DMS114 treated with DMSO at 0.1 percent for 48 hours (cell line): ENCODE measurements around the gene KLF11.

Experiments used
- DNase-seq: peaks from one replicate; lab custom pipeline; 2025; ENCODE audit not compliant: unreplicated experiment; lab: John Stamatoyannopoulos, UW

KLF11 gene

GRCh38 chr2:10043256-10043905, at the start of gene KLF11:
TSS of gene KLF11 (plus strand) at chr2:10043550. CDS start at chr2:10043717, 167 bp downstream.
- DNase-seq = peak; percentile 68

DNA sequence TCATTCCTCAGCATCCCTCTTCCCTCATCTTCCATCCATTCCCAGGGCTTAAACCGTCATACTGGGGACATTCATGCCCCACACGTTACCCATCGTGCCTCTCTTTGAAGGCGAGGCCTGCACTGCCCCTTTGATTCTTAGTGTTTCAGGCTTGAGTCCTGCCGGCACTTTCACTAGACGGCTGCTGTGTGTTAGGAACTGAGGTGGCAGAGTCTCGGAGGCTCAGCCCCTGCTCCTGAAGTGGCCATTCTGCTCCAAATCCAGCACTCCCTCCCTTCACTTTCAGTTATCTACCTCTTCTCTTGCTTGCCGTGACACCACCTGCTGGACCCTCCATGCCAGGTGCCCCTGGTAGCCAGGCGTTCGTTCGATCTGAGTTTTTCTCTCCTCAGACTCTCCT, 48.9 kb upstream of the KLF11 start:
- DNase-seq = no peak

- DNase-seq = no peak
Observed at GRCh38 chr2:9995059-9995458, 48.3 kb upstream of the KLF11 start.

DNA sequence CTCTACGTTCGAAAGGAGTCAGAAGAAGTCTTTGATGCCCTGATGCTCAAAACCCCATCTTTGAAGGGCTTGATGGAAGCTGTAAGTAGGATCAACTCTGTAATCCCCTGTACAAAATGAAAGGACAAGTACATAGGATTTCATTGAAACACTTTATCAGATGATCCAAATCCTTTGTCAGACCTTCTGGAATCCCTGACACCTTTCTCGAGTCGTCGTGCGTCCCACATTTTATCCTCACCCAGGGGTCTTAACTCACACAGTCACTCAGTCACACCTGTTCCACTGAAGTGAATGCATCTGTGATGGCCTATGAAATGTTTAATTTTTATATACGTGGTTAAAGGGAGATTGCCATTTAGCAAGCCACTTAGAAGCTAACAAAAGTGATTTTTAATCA, 47.0 kb upstream of the KLF11 start:
- no peak for DNase-seq

DNA sequence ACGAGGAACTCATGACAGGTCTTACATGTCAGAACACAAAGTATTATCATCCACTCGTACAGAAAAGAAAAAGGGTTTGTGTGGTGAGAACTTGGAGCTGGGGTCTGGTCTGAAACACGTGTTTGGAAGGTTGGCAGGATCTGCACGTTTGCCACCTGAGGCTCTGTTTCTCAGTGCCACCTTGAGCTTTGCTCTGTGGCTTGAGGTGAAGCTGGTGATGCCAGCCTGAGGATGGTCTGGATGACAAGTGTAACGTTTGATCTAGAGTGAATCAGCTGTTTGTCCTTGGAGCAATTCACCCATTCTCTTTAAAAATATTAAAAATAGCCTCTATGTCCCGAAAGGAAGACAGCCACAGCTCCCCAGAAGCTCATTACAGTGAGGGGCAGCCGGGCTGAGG, 45.4 kb upstream of the KLF11 start:
- DNase-seq = no peak

- no peak for DNase-seq
Observed at GRCh38 chr2:9998916-9999654, 44.3 kb upstream of the KLF11 start.

- DNase-seq = no peak
Observed at GRCh38 chr2:9999693-10000092, 43.7 kb upstream of the KLF11 start.

GRCh38 chr2:10000541-10000940, 42.8 kb upstream of the KLF11 start:
- DNase-seq = no peak

DNA sequence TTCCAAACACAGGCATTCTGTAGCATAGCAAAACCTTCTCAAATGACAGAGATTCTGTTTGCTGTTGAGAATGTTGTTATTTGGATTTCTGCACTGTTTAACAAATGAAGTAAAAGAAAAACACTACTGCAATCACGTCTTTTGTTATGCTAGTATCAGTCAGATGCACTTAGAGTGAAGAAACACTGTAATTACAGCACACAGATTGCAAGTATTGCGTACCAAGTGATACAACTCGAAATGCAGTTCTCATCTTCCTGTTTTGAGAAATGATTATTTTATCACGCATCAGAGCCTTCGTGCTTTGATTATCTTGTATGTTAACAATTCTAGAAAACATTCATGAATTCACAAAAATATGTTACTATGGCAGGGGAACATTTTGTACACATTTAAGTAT, 41.8 kb upstream of the KLF11 start:
- no peak for DNase-seq

DNA sequence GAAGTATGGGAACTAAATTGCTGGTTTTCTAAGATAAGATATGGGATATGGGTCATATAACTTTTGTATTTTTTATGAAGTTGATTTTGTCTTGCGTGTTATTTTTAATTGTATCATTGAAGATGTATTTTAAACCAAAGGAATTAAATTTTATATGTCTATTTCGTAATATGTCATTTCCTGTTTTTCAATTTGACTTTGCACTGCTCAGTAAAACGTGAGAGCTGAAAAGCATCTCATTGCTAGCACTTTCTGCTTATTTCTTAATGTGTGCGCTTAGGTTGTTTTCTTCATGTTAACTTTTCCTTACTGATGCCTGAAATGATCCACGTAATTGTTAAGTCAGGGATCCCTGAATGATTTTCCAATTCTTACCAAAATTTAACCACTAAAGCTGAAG, 41.2 kb upstream of the KLF11 start:
- DNase-seq = no peak

GRCh38 chr2:10002681-10003080, 40.7 kb upstream of the KLF11 start:
- DNase-seq = no peak

DNA sequence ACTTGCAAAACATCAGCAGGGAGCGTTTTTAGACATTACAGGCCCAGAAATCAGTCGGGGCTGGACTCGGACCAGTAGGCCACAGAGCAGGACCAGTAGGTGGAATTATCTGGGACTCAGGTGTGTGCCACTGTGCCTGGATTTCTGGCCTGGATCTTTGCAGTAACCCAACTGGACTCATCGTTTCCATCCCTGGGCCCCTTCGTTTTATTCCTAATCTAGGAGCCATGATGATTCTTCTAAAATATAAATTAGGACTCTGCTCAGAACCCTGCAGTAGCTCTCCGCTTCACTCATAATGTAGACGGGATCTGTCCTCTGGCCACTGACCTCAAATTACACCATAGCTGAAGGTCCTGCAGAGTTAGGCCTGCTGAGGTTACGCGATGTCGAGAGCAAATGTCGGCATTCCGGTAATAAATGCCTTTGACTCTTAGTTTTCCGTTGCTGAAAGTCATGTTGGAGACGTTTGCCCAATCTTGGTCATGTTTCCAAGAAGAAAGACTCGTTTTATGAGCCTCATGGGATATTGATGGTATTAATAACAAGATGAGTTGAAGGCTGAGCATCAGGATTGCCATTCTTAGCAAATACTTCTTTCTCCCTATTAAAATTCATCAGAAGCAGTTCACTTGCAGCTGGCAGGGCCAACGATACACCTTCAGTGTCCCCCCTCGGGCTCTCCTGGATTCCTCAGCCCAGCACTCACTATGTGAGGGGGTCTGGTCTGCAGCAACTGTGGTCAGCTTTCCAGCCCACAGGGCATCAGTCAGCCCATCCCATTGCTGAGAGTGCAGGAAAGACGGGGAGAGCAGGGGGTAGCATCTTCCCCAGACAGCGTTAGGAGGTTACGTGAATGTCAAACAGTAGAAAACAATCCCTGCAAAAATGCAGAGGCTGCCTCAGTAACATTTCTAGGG, 39.9 kb upstream of the KLF11 start:
- no peak for DNase-seq

DNA sequence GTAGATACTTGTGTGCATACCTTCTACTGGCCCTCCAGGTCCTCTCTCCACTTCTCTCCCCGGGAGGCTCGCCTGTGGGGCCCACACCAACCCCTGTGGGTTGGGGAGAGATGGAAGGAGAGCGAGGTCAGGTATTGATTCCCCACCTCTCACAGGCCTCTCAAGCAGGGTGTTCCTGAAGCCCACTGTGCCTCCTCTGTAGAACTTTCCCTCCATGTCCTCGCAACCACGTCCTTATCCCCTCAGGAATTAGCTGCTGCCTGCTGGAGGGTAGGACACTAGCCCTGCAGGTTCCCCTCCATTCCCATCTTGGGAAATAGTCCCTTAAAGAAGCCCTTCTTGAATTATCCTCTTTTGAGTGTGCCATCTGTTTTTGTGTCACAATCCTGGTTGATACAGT, 38.9 kb upstream of the KLF11 start:
- no peak for DNase-seq

DNA sequence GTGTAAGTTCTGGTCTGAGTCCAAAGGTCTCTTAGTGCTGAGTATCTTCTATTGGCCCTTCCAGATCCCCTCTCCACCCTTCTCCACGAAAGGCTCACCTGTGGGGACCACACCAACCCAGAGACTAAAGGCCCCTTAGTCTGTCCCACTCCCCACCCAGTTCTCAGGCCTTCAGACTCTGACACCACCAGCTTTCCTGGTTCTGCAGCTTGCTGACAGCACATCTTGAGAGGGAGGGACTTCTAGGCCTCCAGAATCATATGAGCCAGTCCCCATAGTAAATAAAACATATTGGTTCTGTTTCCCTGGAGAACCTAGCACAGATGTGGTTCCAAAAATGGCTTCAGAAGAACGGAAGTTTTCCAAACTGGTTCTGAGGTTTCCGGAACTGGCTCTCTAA, 38.5 kb upstream of the KLF11 start:
- DNase-seq = no peak

GRCh38 chr2:10005461-10006235, 37.7 kb upstream of the KLF11 start:
- no peak for DNase-seq

GRCh38 chr2:10006236-10007161, 36.9 kb upstream of the KLF11 start:
- no peak for DNase-seq

DNA sequence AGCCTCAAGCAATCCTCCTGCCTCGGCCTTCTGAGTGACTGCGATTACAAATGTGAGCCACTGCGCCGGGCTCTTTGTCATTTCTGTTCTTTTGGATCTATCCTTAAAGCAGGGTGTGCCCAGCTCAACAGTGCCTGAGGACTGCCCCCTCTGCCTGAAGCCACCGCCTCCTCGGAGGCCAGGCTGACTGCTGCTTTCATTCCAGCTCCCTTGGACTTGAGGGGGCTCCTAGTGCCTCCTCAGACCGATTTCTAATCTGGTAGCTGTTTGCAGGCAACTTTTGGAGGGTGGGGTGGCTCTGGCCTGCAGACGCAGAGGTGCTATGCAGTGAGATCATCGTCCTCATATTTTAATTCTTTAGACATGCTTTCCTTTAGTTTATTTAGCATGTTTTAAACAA, 35.9 kb upstream of the KLF11 start:
- DNase-seq = no peak

DNA sequence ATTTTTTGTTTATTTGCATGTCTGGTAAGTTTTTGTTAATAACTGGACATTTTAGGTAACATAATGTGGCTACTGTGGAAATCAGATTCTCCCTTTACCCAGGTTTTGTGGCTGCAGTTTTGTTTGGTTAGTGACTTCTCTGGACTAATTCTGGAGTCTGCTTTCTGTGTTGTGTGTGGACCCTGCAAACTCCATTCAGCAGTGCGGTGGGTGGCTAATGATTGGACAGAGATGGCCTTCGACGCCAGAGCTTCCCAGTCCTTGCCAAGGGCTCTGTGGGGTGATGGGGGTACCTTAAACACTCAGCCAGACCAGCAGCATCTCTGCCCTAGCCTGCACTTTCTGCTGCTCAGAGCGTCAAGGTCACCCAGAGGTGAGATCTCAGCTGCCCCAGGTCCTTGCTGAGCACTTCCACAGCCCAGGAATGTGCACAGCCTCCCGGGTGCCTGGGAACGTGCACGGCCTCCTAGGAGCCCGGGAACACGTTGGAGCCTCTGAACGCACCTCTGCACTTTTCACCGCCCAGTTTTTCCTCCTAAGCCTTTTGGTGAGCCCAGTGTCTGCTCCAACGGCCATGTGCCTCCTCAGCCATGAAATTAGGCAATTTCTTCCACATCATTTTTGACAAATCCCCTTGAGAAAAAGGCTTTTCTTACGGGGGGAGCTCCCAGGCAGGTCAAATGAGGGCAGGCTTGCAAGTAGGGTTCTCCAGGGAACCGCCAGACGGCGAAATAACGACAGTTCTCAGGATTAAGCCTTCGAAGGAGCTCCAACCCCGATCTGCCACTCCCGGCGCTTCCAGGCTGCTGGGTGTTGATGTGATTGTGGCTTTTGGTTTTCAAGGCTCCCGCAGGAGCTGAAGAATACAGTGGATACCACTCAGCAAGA, 35.2 kb upstream of the KLF11 start:
- no peak for DNase-seq

- no peak for DNase-seq
Observed at GRCh38 chr2:10008809-10009176, 34.6 kb upstream of the KLF11 start.
